Pancreas (tissue), 10 donors: ENCODE measurements around the gene FMNL2. TPM values are rescaled to one million over a fixed set of nuclear protein-coding genes. Genes with fewer than 3 reads are reported as not detected.

ENCODE experiments used
- ATAC-seq, 4 donors: fragments of 200-7000 bp; cut with Tn5 transposase; one replicate each; pipeline versions ENCODE4 v1.8.0 to v1.9.1; 2020; ENCODE audit warnings: mild to moderate bottlenecking in 4 of 4, moderate library complexity in 4 of 4
- DNase-seq, 6 donors: peaks; one replicate each; pipeline ENCODE4 v3.0.0-alpha.2; 2020
- FAIRE-seq: peaks from 2 replicates; lab custom pipeline; 2012; peaks lifted over from hg19 to GRCh38; lab: Jason Lieb, UNC
- H3K27ac ChIP-seq, 4 donors: fragments of 200-600 bp; sonication (generic); 1 replicate in 3 of 4; 2 replicates in 1 of 4; pipeline versions ENCODE4 v1.5.0 to v1.8.0; 2020
- H3K27me3 ChIP-seq, 4 donors: fragments of 200-600 bp; one replicate each; pipeline ENCODE4 v1.8.0; 2021
- H3K36me3 ChIP-seq, 3 donors: fragments of 200-600 bp; sonication (generic) in 1 of 3; one replicate each; pipeline versions ENCODE4 v1.5.0 to v1.8.0; 2020 to 2021
- H3K4me1 ChIP-seq, 3 donors: fragments of 200-600 bp; one replicate each; pipeline ENCODE4 v1.8.0; 2021
- H3K4me3 ChIP-seq, 4 donors: fragments of 200-600 bp; sonication (generic) in 2 of 4; one replicate each; pipeline versions ENCODE4 v1.5.0 to v1.8.0; 2020 to 2021
- H3K9me3 ChIP-seq, 4 donors: fragments of 200-600 bp; one replicate each; pipeline ENCODE4 v1.8.0; 2021
- WGBS, 2 donors: extraction: QIAGEN DNeasy Blood & Tissue Kit; methylation state at CpG; one replicate each; pipeline ENCODE4 v1.1.7; 2013; 5-methylcytosine and 5-hydroxymethylcytosine counted together
- intact Hi-C, 3 donors: fragments of 100-400 bp; cut with DNase I; formaldehyde crosslinking; loops; one replicate each; pipeline versions ENCODE4 v1.11.1 to v1.14.2; 2022
- polyA plus RNA-seq, 2 donors: library from polyadenylated mRNA; stranded (reverse); fragments of 200-250 nt; gene quantifications; one replicate each; pipeline ENCODE4 v1.2.3, GENCODE V29; 2013
- total RNA-seq, 6 donors: library from RNA; stranded (reverse); fragmentation: NEBNext Ultra II Directional in 4 of 6; extraction: Animal tissue kit (Norgen Biotek cat#: 25700) in 4 of 6; gene quantifications; one replicate each; pipeline versions ENCODE4 v1.2.1 to v1.2.4, GENCODE V29; 2021 to 2023
- TF ChIP-seq, protein P1 (sequence below), 4 donors: fragments of 200-600 bp; sonication (generic) in 3 of 4; IDR thresholded peaks; one replicate each; pipeline versions ENCODE4 v1.5.0 to v1.8.0; 2021; ENCODE audit warnings: antibody characterized with exemption in 4 of 4
- donor health status: healthy with polysubstance abuse.
- donor health status: DM: no; HTN: no; CAD: no; lungs with moderate emphysema.
- donor health status: DM: no; HTN: no; CAD: no.
- donor health status: control.
- donor health status: control.
- donor health status: Bipolar disorder and iron deficiency.
- donor health status: DM: yes; HTN: yes; CAD: no.
- donor health status: DM: no; HTN: no; CAD: no.
- donor health status: DM: no; HTN: no; CAD: no.
- donor health status: DM: yes; HTN: yes; CAD: no.

FMNL2 gene
- total and polyA plus RNA-seq, 8 donors: 7.5 to 22.3 (median 11.3) TPM

DNA sequence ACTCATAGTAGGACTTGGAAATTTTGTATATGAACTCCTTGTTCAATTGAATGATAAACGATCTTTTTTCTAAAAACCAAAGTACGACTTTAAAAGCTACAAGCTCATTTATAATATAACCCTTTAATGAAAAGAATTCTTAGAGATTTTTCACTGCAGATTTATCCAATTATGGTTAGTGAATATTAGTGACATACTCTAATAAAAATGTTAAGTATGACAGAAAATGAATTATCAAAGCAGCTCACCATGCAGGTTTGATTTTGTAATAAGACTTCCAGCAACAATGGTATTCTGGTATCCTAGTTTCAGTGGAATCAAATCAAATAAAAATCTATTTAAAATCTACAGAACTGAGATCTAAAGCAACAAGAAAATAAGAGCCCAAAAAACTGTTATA lies 343.8 kb downstream of the FMNL2 start:
- FAIRE-seq (peak; percentile 89), ATAC-seq (no peak), DNase-seq (no peak)
- peaks cover 4 to 53% (median 14%) of the 10 kb centered on the region in 3 donors for H3K36me3 ChIP-seq
- intact Hi-C loops: no loop called here
- TF ChIP-seq, protein P1, sequence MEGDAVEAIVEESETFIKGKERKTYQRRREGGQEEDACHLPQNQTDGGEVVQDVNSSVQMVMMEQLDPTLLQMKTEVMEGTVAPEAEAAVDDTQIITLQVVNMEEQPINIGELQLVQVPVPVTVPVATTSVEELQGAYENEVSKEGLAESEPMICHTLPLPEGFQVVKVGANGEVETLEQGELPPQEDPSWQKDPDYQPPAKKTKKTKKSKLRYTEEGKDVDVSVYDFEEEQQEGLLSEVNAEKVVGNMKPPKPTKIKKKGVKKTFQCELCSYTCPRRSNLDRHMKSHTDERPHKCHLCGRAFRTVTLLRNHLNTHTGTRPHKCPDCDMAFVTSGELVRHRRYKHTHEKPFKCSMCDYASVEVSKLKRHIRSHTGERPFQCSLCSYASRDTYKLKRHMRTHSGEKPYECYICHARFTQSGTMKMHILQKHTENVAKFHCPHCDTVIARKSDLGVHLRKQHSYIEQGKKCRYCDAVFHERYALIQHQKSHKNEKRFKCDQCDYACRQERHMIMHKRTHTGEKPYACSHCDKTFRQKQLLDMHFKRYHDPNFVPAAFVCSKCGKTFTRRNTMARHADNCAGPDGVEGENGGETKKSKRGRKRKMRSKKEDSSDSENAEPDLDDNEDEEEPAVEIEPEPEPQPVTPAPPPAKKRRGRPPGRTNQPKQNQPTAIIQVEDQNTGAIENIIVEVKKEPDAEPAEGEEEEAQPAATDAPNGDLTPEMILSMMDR (IDR thresholded peaks at IDR 0.05): no peak
- 63 to 64% methylated on average over 2 of the region's 2 CpGs for WGBS, 2 donors
- H3K9me3 ChIP-seq: no peaks in the 10 kb centered on the region
- H3K4me3 ChIP-seq: no peak overlapping the region
- H3K27ac ChIP-seq: no peak overlapping the region
- H3K27me3 ChIP-seq: no peaks in the 10 kb centered on the region
- peaks cover 0 to under 1% (median 0%) of the 10 kb centered on the region in 3 donors for H3K4me1 ChIP-seq

DNA sequence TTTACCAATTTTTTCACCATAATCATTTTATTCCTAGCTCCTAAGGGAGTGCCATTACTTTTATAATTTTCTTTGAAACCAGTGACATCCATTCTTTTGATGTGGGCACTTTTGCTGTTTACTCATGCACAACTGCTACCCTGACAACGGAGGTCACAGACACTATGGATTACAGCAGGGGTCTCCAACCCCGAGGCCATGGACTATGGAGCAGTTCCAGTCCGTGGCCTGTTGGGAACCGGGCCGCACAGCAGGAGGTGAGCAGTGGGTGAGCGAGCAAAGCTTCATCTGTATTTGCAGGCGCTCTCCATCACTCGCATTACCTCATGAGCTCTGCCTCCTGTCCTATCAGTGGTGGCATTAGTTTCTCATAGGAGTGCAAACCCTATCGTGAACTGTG lies 347.7 kb downstream of the FMNL2 start:
- peaks cover 0 to 30% (median 6%) of the 10 kb centered on the region in 3 donors for H3K36me3 ChIP-seq
- FAIRE-seq: no peak
- ATAC-seq: no peak

DNA sequence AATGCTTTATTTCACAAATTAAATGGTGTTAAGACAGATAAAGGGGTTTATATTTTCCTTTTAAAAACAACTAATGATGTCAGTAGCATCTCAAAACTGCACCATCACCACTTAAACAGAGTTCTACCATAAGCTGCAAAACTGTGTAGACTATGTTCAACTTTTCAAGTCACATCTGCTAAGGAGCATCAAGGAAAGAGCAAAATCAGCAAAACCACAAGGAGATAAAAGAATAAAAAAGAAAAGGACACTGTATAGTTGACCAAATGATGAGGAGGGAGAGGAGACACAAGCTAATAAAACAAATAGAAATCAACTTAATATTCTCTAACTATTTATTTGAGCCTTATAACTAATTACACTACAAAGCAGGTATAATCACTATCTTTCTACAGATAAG lies 348.4 kb downstream of the FMNL2 start:
- FAIRE-seq (no peak), DNase-seq (no peak), ATAC-seq (no peak)
- TF ChIP-seq, protein P1 (IDR thresholded peaks at IDR 0.05): no peak
- no peaks in the 10 kb centered on the region for H3K27me3 ChIP-seq
- intact Hi-C loops: no loop called here
- H3K27ac ChIP-seq: no peak overlapping the region
- H3K4me3 ChIP-seq: no peak overlapping the region
- peaks cover 0 to 28% (median 6%) of the 10 kb centered on the region in 3 donors for H3K36me3 ChIP-seq
- H3K9me3 ChIP-seq: no peaks in the 10 kb centered on the region
- peaks cover 0 to 6% (median 3%) of the 10 kb centered on the region in 3 donors for H3K4me1 ChIP-seq

More for the DNA sequence above, 347.7 kb downstream of the FMNL2 start:
- intact Hi-C loops: no loop called here
- Histone ChIP-seq H3K27me3 (no peaks in the 10 kb centered on the region), H3K4me3 (no peak overlapping the region), H3K27ac (no peak overlapping the region), H3K9me3 (no peaks in the 10 kb centered on the region), H3K4me1 (peaks cover 0 to 6% (median 3%) of the 10 kb centered on the region in 3 donors)
- 90 to 92% methylated on average over 9 of the region's 9 CpGs for WGBS, 2 donors
- DNase-seq: no peak
- TF ChIP-seq, protein P1 (IDR thresholded peaks at IDR 0.05): no peak

DNA sequence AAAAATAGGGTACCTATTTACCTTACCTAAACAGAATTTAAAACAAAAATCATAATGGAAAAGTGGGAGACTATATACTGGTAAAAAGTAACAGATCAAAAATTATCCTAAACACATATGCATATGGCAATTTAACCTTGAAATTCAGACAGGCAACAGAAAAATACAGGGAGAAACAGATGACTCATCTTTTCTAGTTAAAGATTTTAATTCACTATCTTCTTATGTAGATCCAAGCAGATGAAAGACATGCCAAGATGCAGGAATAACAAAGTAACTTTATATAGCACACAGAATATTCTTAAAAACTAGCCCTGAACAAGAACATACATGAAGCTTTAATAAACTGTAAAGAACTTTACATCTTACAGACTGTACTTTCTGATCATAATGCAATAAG lies 351.3 kb downstream of the FMNL2 start:
- ATAC-seq: no peak
- FAIRE-seq: no peak

DNA sequence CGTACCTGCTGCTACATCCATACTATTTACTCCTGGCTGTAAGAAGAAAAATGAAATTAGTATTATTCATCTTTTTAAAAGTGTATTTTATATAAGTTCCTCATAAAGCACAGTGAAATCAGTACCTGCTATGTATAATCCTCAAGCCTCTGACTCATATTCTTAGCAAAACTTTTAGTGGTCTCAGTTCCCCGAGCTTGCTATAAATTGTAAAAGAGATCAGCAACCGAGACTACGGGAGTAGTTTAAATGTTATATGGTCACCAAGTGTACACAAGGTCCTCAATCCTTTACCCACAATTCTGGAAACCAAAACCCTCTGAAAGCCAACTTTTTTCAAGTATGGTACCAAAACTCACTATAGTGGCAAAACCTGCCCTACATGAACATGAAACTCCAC lies 358.1 kb downstream of the FMNL2 start:
- DNase-seq: no peak
- TF ChIP-seq, protein P1 (IDR thresholded peaks at IDR 0.05): no peak
- Histone ChIP-seq H3K9me3 (no peaks in the 10 kb centered on the region), H3K27me3 (no peaks in the 10 kb centered on the region), H3K4me3 (no peak overlapping the region), H3K36me3 (peaks cover 0 to 5% (median 0%) of the 10 kb centered on the region in 3 donors), H3K4me1 (peaks cover 0 to 3% (median 0%) of the 10 kb centered on the region in 3 donors), H3K27ac (no peak overlapping the region)
- 95% methylated on average over 4 of the region's 4 CpGs for WGBS, 2 donors
- no peak for ATAC-seq
- intact Hi-C loops: no loop called here
- FAIRE-seq: no peak

More for the DNA sequence above, 351.3 kb downstream of the FMNL2 start:
- TF ChIP-seq, protein P1 (IDR thresholded peaks at IDR 0.05): no peak
- Histone ChIP-seq H3K4me1 (peaks cover 0 to 6% (median 3%) of the 10 kb centered on the region in 3 donors), H3K4me3 (no peak overlapping the region), H3K36me3 (no peaks in the 10 kb centered on the region), H3K27me3 (no peaks in the 10 kb centered on the region), H3K9me3 (no peaks in the 10 kb centered on the region), H3K27ac (no peak overlapping the region)
- intact Hi-C loops: no loop called here
- no peak for DNase-seq
